ENCODE measurements around the gene MEAF6. TPM values are rescaled to one million over a fixed set of nuclear protein-coding genes. Genes with fewer than 3 reads are reported as not detected.

MEAF6 gene
- total RNA-seq, 1 experiment from 2014 or later: 60.1 TPM

- Mint-ChIP-seq H3K9me3 (ENCODE audit: low read depth, unreplicated experiment) (no peaks in the 10 kb centered on the region), H3K27ac (ENCODE audit: unreplicated experiment) (no peak overlapping the region), H3K36me3 (ENCODE audit: insufficient read depth, unreplicated experiment) (peaks cover 28% of the 10 kb centered on the region), H3K4me1 (ENCODE audit: low read depth, unreplicated experiment) (peaks cover 22% of the 10 kb centered on the region), H3K4me3 (ENCODE audit: low read depth, unreplicated experiment) (no peak overlapping the region), H3K27me3 (ENCODE audit: unreplicated experiment) (no peaks in the 10 kb centered on the region)
- DNase-seq: no peak
- TF ChIP-seq, protein P1, sequence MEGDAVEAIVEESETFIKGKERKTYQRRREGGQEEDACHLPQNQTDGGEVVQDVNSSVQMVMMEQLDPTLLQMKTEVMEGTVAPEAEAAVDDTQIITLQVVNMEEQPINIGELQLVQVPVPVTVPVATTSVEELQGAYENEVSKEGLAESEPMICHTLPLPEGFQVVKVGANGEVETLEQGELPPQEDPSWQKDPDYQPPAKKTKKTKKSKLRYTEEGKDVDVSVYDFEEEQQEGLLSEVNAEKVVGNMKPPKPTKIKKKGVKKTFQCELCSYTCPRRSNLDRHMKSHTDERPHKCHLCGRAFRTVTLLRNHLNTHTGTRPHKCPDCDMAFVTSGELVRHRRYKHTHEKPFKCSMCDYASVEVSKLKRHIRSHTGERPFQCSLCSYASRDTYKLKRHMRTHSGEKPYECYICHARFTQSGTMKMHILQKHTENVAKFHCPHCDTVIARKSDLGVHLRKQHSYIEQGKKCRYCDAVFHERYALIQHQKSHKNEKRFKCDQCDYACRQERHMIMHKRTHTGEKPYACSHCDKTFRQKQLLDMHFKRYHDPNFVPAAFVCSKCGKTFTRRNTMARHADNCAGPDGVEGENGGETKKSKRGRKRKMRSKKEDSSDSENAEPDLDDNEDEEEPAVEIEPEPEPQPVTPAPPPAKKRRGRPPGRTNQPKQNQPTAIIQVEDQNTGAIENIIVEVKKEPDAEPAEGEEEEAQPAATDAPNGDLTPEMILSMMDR (IDR thresholded peaks at IDR 0.05; ENCODE audit: unreplicated experiment): no peak
- intact Hi-C loops (cut with micrococcal nuclease; ENCODE audit: unreplicated experiment): no loop called here
- no TSS peak for BruUV-seq (replicated peaks)
- CTCF ChIA-PET: interaction anchor here (0.6 kb wide), 1 partner anchor 1652 kb away, joined by 4 read pairs; no protein-coding TSS in a partner anchor
Measured at GRCh38 chr1:37517569-37517968, 3.0 kb upstream of the MEAF6 start.

- TF ChIP-seq, protein P1 (IDR thresholded peaks at IDR 0.05; ENCODE audit: unreplicated experiment): no peak
- peaks cover 35% of the 10 kb centered on the region for H3K36me3 Mint-ChIP-seq (ENCODE audit: insufficient read depth, unreplicated experiment)
- DNase-seq: no peak
- peak overlapping the region; percentile 66 for H3K27ac Mint-ChIP-seq (ENCODE audit: unreplicated experiment)
- peak overlapping the region; percentile 71 for H3K4me3 Mint-ChIP-seq (ENCODE audit: low read depth, unreplicated experiment)
- TSS peak; percentile 99 for BruUV-seq (replicated peaks)
- intact Hi-C loops (cut with micrococcal nuclease; ENCODE audit: unreplicated experiment): no loop called here
- H3K9me3 Mint-ChIP-seq (ENCODE audit: low read depth, unreplicated experiment): no peaks in the 10 kb centered on the region
- CTCF ChIA-PET: interaction anchor here (0.9 to 1.5 kb wide), 6 partner anchors 10 to 80 kb away, joined by 3 to 11 read pairs (median 5); partner anchors contain the start of gene GNL2
- peaks cover 22% of the 10 kb centered on the region for H3K4me1 Mint-ChIP-seq (ENCODE audit: low read depth, unreplicated experiment)
- no peaks in the 10 kb centered on the region for H3K27me3 Mint-ChIP-seq (ENCODE audit: unreplicated experiment)
Measured at GRCh38 chr1:37515185-37516034, 844 bp upstream of the MEAF6 start.

DNA sequence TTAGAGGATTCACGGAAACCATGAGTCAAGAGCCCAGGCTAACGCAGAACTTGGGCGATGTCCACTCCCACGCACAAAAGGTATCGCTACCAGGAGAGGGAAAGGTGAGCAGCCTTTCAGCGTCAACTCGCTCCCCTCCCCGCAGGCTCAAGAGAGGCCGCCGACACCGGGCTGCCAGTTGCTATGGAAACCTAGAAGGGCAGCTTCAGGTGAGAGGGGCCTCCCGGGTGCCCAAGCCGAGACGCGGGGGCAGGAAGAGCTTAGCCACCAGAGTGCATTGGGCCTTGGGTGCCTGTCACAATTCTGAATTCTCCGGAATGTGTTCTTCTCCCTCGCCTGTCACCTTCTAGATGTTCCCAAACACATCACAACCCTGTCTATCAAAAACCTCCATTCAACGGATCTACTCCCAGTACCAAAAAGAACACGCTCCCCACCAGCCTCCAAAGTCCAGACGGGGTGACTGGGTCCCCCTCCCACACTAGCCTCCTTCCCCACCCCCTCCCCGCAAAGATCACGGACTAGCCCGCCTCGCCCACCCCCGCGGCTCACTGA lies 694 bp downstream of the MEAF6 start:
- peaks cover 47% of the 10 kb centered on the region for H3K36me3 Mint-ChIP-seq (ENCODE audit: insufficient read depth, unreplicated experiment)
- TF ChIP-seq, protein P1 (IDR thresholded peaks at IDR 0.05; ENCODE audit: unreplicated experiment): no peak
- no TSS peak for BruUV-seq (replicated peaks)
- H3K9me3 Mint-ChIP-seq (ENCODE audit: low read depth, unreplicated experiment): no peaks in the 10 kb centered on the region
- DNase-seq: peak; percentile 50
- peak overlapping the region; percentile 71 for H3K4me3 Mint-ChIP-seq (ENCODE audit: low read depth, unreplicated experiment)
- no peaks in the 10 kb centered on the region for H3K27me3 Mint-ChIP-seq (ENCODE audit: unreplicated experiment)
- CTCF ChIA-PET: interaction anchor here (0.6 to 1.5 kb wide), 8 partner anchors 13 to 177 kb away, joined by 3 to 11 read pairs (median 4); a partner anchor contains a TSS
- H3K27ac Mint-ChIP-seq (ENCODE audit: unreplicated experiment): peak overlapping the region; percentile 66
- peaks cover 22% of the 10 kb centered on the region for H3K4me1 Mint-ChIP-seq (ENCODE audit: low read depth, unreplicated experiment)
- intact Hi-C loops (cut with micrococcal nuclease; ENCODE audit: unreplicated experiment): no loop called here

DNA sequence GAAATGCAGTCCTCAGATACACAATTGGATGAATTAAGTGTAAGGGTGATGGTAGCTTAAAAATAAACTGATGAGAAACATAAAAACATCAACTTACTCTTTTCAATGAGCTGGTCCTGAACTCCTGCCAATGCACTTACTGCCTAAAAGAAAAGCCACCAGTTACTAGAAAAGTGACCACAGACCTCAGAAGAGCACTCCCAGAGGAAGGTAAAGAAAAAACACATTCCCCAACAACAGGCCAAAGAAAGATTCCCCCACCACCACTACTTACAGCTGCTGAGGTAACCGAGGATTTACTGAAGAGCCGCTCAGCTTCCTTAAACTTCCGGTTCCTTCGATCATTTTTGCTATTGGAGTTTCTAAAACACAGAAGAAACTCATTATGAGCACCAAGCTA lies 5.4 kb downstream of the MEAF6 start:
- Mint-ChIP-seq H3K4me3 (ENCODE audit: low read depth, unreplicated experiment) (no peak overlapping the region), H3K36me3 (ENCODE audit: insufficient read depth, unreplicated experiment) (peaks cover 63% of the 10 kb centered on the region), H3K9me3 (ENCODE audit: low read depth, unreplicated experiment) (no peaks in the 10 kb centered on the region), H3K27ac (ENCODE audit: unreplicated experiment) (no peak overlapping the region), H3K4me1 (ENCODE audit: low read depth, unreplicated experiment) (peaks cover 10% of the 10 kb centered on the region), H3K27me3 (ENCODE audit: unreplicated experiment) (no peaks in the 10 kb centered on the region)
- no TSS peak for BruUV-seq (replicated peaks)
- no peak for DNase-seq
- intact Hi-C loops (cut with micrococcal nuclease; ENCODE audit: unreplicated experiment): no loop called here
- CTCF ChIA-PET: interaction anchor here (0.6 kb wide), 1 partner anchor 69 kb away, joined by 3 read pairs; no protein-coding TSS in a partner anchor
- TF ChIP-seq, protein P1 (IDR thresholded peaks at IDR 0.05; ENCODE audit: unreplicated experiment): no peak

Data from Calu3 (cell line).